Astrocyte (in vitro differentiated cells and primary cell): ENCODE measurements around the gene FAF2. TPM values are rescaled to one million over a fixed set of nuclear protein-coding genes. Genes with fewer than 3 reads are reported as not detected.

Source experiments
- DNase-seq: peaks from one replicate; pipeline ENCODE4 v3.0.0-alpha.2; 2010; ENCODE audit warnings: low read depth
- FAIRE-seq: peaks from 2 replicates; lab custom pipeline; 2011; peaks lifted over from hg19 to GRCh38; lab: Jason Lieb, UNC
- H2AFZ ChIP-seq: 2 replicates; pipeline ENCODE4 v1.6.0; 2012; ENCODE audit warnings: low read depth, low read length, inconsistent platforms
- H3K27ac ChIP-seq: 2 replicates; pipeline ENCODE4 v1.5.1; 2011; ENCODE audit warnings: low read depth, low read length, inconsistent platforms
- H3K27me3 ChIP-seq: 2 replicates; pipeline ENCODE4 v1.6.0; 2011; ENCODE audit warnings: low read length, inconsistent platforms; ENCODE audit not compliant: insufficient read depth
- H3K36me3 ChIP-seq: 2 replicates; pipeline ENCODE4 v1.5.1; 2011; ENCODE audit warnings: low read length, inconsistent platforms; ENCODE audit not compliant: insufficient read depth
- H3K4me1 ChIP-seq: 2 replicates; pipeline ENCODE4 v1.5.1; 2011; ENCODE audit warnings: low read length, inconsistent platforms; ENCODE audit not compliant: insufficient read depth
- H3K4me2 ChIP-seq: 2 replicates; pipeline ENCODE4 v1.6.0; 2012; ENCODE audit warnings: low read length, inconsistent platforms
- H3K4me3 ChIP-seq: 2 replicates; pipeline ENCODE4 v1.5.1; 2011; ENCODE audit warnings: low read depth, mild to moderate bottlenecking, low read length, inconsistent platforms; ENCODE audit not compliant: insufficient read depth
- H3K79me2 ChIP-seq: 2 replicates; pipeline ENCODE4 v1.6.0; 2012; ENCODE audit warnings: mild to moderate bottlenecking, low read length, inconsistent platforms; ENCODE audit not compliant: insufficient read depth
- H3K9ac ChIP-seq: 2 replicates; pipeline ENCODE4 v1.6.0; 2012; ENCODE audit warnings: mild to moderate bottlenecking, low read length, inconsistent platforms
- H3K9me3 ChIP-seq: 2 replicates; pipeline ENCODE4 v1.5.1; 2012; ENCODE audit warnings: low read depth, mild to moderate bottlenecking, low read length, inconsistent platforms; ENCODE audit not compliant: insufficient read depth
- H4K20me1 ChIP-seq: 2 replicates; pipeline ENCODE4 v1.6.0; 2012; ENCODE audit warnings: low read length, inconsistent platforms; ENCODE audit not compliant: insufficient read depth
- H3K27ac Mint-ChIP-seq: one replicate; pipeline ENCODE4 v1.8.0; 2021; ENCODE audit warnings: mild to moderate bottlenecking, mixed read lengths; ENCODE audit not compliant: unreplicated experiment
- H3K27me3 Mint-ChIP-seq: one replicate; pipeline ENCODE4 v1.8.0; 2021; ENCODE audit warnings: low read depth, mixed read lengths; ENCODE audit not compliant: unreplicated experiment
- H3K36me3 Mint-ChIP-seq: one replicate; pipeline ENCODE4 v1.8.0; 2021; ENCODE audit warnings: low read depth, mixed read lengths; ENCODE audit not compliant: unreplicated experiment
- H3K4me1 Mint-ChIP-seq: one replicate; pipeline ENCODE4 v1.8.0; 2021; ENCODE audit warnings: low read depth, mixed read lengths; ENCODE audit not compliant: unreplicated experiment
- H3K4me3 Mint-ChIP-seq: one replicate; pipeline ENCODE4 v1.8.0; 2021; ENCODE audit warnings: mild to moderate bottlenecking, moderate library complexity, mixed read lengths; ENCODE audit not compliant: unreplicated experiment
- H3K9me3 Mint-ChIP-seq: one replicate; pipeline ENCODE4 v1.8.0; 2021; ENCODE audit warnings: mild to moderate bottlenecking, mixed read lengths; ENCODE audit not compliant: unreplicated experiment
- CTCF ChIP-seq: IDR thresholded peaks from 2 replicates; pipeline ENCODE4 v1.5.1; 2011; ENCODE audit warnings: low read depth, mild to moderate bottlenecking, inconsistent platforms, low read length, moderate library complexity; ENCODE audit not compliant: insufficient read depth
- EZH2 ChIP-seq: IDR thresholded peaks from 2 replicates; pipeline ENCODE4 v1.6.1; 2012; ENCODE audit warnings: mild to moderate bottlenecking, low read length, inconsistent platforms; ENCODE audit not compliant: insufficient read depth
- total RNA-seq: library from RNA; stranded (reverse); gene quantifications from 2 replicates; pipeline ENCODE4 v1.2.1, GENCODE V29; 2021

Gene FAF2
- total RNA-seq, 1 donor from 2014 or later, result 56.2 TPM

GRCh38 chr5:176424181-176424580, 24.0 kb upstream of the FAF2 start:
- Histone ChIP-seq H4K20me1 (no peaks in the 10 kb centered on the region), H3K4me2 (no peak overlapping the region), H3K9ac (no peak overlapping the region), H2AFZ (no peak overlapping the region), H3K79me2 (no peaks in the 10 kb centered on the region), H3K27ac (no peak overlapping the region), H3K4me3 (no peak overlapping the region), H3K4me1 (no peaks in the 10 kb centered on the region), H3K36me3 (no peaks in the 10 kb centered on the region), H3K9me3 (peaks cover 3% of the 10 kb centered on the region), H3K27me3 (peaks cover 6% of the 10 kb centered on the region)
- no peak overlapping the region for H3K4me3 Mint-ChIP-seq
- peaks cover 19% of the 10 kb centered on the region for H3K9me3 Mint-ChIP-seq
- FAIRE-seq (no peak), DNase-seq (no peak)
- H3K27ac Mint-ChIP-seq, result no peak overlapping the region
- H3K36me3 Mint-ChIP-seq, result no peaks in the 10 kb centered on the region
- TF ChIP-seq EZH2 (no peak), CTCF (no peak)
- H3K4me1 Mint-ChIP-seq, result peaks cover 2% of the 10 kb centered on the region
- H3K27me3 Mint-ChIP-seq, result peaks cover 10% of the 10 kb centered on the region

GRCh38 chr5:176425138-176425537, 23.0 kb upstream of the FAF2 start:
- no peak for TF ChIP-seq EZH2
- no peak for TF ChIP-seq CTCF
- Histone ChIP-seq H3K27ac (no peak overlapping the region), H3K36me3 (no peaks in the 10 kb centered on the region), H3K9me3 (peaks cover 3% of the 10 kb centered on the region), H2AFZ (no peak overlapping the region), H3K79me2 (no peaks in the 10 kb centered on the region), H3K27me3 (peaks cover 6% of the 10 kb centered on the region), H3K4me2 (no peak overlapping the region), H3K9ac (no peak overlapping the region), H4K20me1 (no peaks in the 10 kb centered on the region), H3K4me1 (no peaks in the 10 kb centered on the region), H3K4me3 (no peak overlapping the region)
- FAIRE-seq, result no peak
- Mint-ChIP-seq H3K4me1 (peaks cover 2% of the 10 kb centered on the region), H3K9me3 (peaks cover 18% of the 10 kb centered on the region), H3K27me3 (peaks cover 10% of the 10 kb centered on the region), H3K27ac (no peak overlapping the region), H3K36me3 (no peaks in the 10 kb centered on the region), H3K4me3 (no peak overlapping the region)
- peak; percentile 92 for DNase-seq

GRCh38 chr5:176425791-176426190, 22.4 kb upstream of the FAF2 start:
- FAIRE-seq, result no peak
- Histone ChIP-seq H3K27me3 (peaks cover 11% of the 10 kb centered on the region), H3K36me3 (no peaks in the 10 kb centered on the region), H3K27ac (no peak overlapping the region), H3K4me3 (no peak overlapping the region), H2AFZ (no peak overlapping the region), H3K4me1 (no peaks in the 10 kb centered on the region), H3K4me2 (no peak overlapping the region), H3K9ac (no peak overlapping the region), H3K79me2 (no peaks in the 10 kb centered on the region), H4K20me1 (no peaks in the 10 kb centered on the region), H3K9me3 (peaks cover 3% of the 10 kb centered on the region)
- no peak overlapping the region for H3K4me3 Mint-ChIP-seq
- H3K27ac Mint-ChIP-seq, result no peak overlapping the region
- no peaks in the 10 kb centered on the region for H3K36me3 Mint-ChIP-seq
- H3K9me3 Mint-ChIP-seq, result peaks cover 13% of the 10 kb centered on the region
- peaks cover 2% of the 10 kb centered on the region for H3K4me1 Mint-ChIP-seq
- TF ChIP-seq EZH2 (no peak), CTCF (no peak)
- no peak for DNase-seq
- H3K27me3 Mint-ChIP-seq, result peaks cover 5% of the 10 kb centered on the region
